Activated CD4-positive, alpha-beta T cell treated with anti-CD3 and anti-CD28 coated beads, Interleukin-2, Interleukin-4, amounts not matched to agents 100 ng/mL and 50 ng/mL, durations not matched to agents 16 hours and 8 hours (primary cell): Measurements from ENCODE around the gene F11R.
"Not testable (repeated sequence)": the region's sequence is repeated elsewhere in the genome, so short reads cannot be mapped to it uniquely, and the experiment has no call there.

ENCODE experiments used
- DNase-seq: peaks from one replicate; pipeline ENCODE4 v3.0.0-alpha.2; 2020; ENCODE audit warnings: low spot score

F11R gene

DNA sequence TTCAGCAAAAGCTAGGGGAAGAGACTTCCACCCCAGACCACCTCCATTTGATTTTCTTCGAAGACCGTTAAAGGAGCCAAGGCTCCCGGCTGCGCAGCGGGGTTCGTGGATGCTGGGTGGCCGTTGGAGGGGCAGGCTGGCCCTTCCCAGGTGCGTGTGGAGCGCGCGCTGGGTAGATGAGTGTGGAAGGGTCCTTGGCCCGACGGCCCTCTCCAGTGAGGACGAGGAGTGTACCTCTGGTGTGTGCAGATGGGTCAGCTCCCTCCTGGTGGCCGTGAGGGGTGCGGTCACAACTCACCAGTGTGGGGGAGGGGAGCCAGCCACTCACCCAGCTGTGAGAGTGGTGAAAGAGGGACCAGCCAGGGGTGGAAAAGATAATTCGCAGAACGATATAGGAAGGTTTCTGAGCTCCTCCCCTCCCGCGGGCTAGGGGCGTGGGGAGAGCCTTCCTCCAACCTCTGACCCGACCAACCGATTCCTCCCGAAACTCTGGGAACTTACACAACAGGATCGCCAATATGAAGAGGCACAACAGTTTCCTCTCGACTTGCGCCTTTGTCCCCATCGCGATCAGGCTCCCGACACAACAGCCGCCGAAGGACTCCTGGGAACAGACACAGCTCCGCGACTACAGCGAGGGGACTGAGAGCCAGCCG lies at the start of gene F11R:
TSS of gene F11R (minus strand) at position 644 of the 656 bp plus-strand sequence. CDS start at position 565, 79 bp downstream.
- no peak for DNase-seq

GRCh38 chr1:161069731-161070270 lies 48.8 kb upstream of the F11R start, which contains the start of gene ARHGAP30:
Gene ARHGAP30, minus strand, starts transcription at chr1:161069891. Its CDS starts 267 bp downstream, at chr1:161069624.
- DNase-seq, result peak; percentile 96

DNA sequence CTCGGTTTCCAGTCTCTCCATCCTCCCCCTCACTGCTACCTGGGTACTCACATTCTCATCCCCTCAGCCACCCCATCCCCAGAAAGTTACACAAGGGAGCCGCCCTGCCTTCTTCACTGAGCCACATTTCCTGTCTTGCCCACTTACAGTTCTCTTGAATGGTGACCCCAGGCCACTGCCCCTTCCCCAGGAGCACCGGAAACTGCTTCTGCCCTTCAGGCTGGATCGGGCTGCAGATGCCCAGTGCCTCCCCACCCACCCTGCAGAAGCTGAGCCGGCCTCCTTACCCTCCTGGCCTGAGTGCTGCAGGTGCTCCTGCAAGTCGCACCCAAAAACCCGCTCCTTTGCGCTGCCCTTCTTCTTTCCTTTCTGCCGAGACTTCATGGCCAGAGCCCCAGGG lies 48.3 kb upstream of the F11R start:
- DNase-seq, result no peak

DNA sequence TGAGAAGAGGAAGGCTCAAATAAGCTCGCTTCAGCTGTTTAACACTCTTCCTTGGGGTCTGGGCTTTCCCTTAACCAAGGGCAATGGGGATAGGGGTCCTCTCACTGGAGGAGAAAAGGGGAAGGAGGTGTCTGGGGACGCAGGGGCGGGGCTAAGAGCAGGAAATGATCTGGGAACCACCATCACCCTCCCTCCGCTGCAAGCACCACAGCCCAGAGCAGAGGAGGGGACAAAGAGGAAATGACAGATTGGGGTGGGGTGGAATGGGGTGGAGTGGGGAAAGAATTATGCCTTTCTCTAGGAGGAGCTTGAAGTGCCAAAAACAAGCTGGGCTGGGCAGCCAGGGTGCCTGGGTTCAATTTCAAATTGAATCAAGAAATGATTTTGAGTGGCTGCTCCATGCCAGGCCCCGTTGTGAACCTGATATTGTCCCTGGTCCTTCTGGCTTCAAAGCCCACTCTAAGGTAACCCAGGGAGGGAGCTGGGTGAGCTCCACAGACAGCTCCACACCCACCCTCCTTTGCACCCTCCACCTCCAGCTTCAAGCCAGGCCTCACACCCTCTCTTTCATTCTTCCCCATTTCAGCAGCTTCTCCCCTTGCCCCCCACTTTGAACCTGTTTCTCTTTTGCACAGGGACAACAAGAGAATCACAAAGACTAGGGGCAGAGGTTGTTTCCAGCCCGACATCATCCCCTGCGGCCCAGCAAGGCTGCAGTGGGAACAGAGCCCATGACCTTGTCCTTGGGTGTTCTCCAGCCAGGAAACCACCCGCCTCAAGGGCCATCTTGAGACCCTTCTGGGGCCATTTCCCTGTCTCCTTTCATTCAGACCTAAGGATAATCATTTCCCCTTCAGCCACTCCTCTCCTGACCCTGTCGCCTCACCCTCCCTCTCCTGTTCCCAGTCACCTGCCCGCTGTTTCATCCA lies 47.6 kb upstream of the F11R start:
- peak; percentile 88 for DNase-seq

DNA sequence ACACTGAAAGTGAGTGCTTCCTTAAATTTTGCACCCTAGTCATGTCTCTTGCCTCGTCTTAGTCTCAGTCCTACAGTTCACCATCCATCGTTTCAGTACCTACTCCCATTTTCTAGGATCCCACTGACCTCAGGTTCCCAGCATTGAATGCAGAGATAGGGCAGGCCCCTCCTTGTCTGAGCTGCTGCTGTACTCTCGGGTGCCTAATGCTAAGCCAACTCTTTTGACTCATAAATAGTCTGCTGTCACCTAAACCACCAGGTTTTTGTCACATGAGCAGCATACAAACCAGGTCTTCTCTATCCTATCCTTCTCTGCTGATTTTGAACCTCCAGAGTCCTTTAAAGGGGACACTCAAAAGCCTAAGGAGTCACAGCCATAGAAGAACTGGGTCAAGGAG lies 45.7 kb upstream of the F11R start:
- peak; percentile 45 for DNase-seq

DNA sequence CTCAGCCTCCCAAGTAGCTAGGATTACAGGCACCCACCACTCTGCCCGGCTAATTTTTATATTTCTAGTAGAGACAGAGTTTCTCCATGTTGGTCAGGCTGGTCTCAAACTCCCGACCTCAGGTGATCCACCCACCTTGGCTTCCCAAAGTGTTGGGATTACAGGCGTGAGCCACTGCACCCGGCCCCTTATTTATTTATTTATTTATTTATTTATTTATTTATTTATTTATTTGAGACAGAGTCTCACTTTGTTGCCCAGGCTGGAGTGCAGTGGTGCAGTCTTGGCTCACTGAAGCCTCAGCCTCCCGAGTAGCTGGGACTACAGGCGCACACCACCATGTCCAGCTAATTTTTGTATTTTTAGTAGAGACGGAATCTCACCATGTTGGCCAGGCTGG lies 44.7 kb upstream of the F11R start:
- DNase-seq, result not testable (repeated sequence)

DNA sequence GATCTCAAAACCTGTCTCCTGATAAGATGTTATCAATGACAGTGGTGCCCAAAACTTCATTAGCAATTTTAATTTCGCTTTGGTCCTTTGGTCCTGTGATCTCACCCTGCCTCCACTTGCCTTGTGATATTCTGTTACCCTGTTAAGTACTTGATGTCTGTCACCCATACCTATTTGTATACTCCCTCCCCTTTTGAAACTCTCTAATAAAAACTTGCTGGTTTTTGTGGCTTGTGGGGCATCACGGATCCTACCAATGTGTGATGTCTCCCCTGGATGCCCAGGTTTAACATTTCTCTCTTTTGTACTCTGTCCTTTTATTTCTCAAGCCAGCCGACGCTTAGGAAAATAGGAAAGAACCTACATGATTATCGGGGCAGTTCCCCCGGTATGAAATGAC lies 43.0 kb upstream of the F11R start:
- not testable (repeated sequence) for DNase-seq

DNA sequence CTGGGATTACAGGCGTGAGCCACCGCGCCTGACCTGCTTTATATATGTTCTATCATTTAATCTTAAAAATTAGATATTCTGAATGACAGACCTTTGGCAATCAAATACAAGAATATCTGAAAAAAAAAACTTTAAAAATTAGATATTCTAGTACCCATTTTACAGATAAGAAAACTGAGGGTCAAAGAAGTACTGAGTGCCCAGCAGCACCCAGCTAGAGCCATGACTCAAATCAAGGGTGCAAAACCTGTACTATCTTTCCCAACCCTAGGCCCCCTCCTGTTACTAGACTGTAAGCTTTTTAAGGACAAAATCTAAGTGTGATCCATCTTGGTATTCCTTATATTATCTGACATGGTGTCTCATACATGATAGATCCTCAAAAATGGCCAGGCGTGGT lies 40.5 kb upstream of the F11R start:
- DNase-seq, result no peak

DNA sequence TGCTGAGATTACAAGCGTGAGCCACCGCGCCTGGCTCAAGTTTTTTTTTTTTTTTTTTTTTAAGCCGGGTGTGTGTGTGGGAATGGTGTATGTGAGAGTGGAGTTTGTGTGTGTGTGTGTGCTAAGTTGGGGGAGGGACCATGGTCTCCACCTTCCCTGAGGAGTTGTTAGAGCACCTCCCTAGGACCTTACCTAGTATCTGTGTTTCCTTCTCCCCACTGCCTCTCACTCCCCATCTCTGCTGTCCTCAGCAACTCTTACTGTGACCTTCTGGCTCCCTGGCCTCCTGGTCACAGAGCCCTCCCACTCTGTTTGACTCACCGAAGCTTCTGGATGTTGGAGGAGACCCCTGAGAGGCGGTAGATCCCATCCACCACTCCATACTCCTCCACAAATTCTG lies 38.3 kb upstream of the F11R start:
- no peak for DNase-seq

DNA sequence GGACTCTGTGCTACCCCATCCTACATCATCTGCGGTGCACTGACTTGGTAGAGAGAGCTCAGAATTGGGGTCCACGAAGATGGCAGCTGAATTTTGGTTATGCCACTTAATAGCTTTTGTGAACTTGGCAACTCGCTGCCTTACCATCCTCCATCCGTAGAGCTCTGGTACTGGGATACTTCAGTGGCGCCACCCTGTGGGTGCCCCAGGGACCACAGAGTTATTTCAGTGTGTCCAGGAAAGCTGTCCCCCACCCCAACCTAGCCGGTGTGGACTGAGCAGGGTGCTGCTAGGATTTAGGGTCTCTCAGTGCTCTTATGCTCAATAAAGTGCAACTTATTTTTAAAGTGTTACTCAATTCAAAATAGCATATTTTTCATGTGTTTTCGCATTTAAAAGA lies 33.9 kb upstream of the F11R start:
- no peak for DNase-seq

- DNase-seq, result no peak
Measured at GRCh38 chr1:161054232-161054631, 33.3 kb upstream of the F11R start.

DNA sequence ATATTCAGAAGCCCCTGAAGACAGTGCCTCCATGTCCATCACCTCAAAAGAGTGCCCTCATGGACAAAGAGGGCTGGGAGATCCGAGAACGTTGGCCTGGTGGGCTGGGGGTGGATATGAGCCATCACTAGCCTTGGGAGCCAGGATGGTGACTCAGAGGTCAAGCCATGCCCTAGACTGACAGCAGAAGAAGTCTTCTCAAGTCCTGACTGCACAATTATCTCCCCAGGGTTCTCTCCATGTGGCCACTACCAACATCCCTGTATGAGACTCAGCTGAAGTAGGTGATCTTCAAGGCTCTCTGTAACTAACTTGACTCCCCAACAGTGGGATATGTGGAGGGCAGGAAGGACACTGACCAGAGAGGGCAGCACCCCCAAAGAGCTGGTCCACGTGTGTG lies 31.9 kb upstream of the F11R start:
- no peak for DNase-seq

DNA sequence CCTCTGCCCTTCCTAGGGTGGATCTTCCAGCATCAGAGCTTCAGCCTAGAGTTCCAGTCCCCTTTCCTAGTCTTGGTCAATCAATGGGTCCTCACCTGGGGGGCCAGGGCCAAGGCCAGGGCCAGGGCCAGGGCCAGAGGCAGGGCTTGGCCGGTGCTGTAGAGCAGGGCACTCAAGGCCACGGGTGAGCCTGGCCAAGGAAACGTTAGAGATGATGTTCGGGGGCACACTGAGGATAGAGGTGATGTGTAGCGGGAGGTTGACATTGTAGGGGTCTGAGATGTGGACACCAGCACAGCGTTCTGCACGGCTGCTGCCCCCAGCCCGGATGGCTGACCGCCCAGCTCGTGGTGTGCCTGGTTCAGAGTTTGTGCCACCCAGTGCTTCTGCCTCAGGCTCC lies 30.3 kb upstream of the F11R start:
- DNase-seq, result no peak

DNA sequence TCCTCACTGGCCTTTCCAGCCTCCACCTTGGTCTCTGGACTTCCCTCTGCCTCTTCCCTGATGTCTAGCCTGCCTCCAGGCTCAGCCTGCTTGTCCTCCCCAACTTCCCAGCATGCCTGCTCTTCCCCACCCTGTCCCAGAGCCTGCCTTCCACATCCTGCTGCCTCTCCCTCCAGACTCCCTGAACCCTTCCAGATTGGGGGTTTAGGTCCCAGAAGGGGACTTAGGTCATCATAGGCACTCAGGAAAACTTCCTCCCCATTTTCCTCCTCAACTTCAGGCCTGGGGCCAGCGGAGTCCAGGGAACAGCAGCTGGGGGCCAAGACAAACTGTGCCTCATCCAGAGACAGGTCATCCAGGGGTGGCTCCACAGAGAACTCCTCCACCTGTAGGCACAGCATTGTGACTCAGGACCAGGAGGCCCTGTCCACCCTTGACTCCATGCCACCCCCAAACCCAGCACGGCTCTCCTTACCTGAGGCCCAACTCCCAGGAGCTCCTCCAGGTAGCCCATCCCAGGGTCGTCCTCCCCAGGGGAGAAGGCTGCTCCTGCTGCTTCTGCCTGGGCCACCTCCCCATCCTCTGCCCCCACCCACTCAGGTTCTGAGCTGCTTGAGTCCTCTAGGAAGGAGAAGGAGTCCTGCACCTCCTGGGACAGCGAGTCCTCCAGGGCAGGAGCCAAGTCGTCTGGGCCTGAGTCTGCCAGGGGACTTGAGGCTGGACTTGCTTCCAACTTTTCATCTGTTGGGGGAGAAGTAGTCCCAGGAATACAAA lies 28.2 kb upstream of the F11R start:
- no peak for DNase-seq

DNA sequence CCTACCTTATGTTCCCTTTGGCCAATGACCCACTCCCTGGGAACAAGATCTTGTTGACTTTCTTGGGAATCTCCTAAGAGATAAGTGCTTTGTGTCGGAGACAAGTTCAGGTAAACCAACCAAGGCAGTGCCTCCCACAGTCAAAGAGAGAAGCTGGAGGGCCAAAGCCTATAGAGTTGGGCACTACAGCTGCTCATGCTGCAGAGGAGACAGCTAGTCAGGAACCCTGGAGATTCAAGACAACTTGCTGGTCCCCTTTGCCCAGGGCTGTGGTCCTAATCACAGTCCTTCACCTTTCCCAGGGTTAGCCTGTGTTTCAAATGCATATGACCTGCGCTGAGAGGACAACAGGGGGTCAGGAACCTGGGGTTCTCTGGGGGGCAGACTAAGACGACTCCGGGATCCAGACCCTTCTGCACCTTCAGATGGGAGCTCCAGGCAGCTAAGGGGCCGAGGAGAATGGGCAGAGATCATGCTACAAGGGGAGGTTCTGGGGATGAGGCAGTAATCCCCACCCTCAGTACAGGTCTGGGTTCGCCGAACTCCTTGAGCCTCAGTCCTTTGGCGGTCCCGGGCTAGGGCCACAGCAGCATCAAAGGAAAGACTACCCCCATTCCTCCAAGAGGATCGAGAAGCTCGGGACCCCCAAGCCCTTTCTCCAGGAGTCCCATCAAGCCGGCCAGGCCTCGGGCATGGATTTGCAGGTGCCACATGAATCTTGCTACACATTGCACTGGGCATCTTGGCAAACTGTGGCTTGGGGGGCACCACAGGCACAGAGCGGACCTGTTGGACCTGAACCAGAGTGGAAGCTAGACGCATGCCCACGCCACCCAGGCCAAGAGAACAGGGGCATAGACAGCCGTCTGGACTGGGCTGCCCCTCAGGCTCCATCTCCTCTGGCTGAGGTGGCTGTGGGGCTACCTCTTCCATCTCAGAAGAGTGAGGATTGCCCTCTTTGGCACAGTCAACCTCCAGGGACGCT lies 26.8 kb upstream of the F11R start:
- no peak for DNase-seq

DNA sequence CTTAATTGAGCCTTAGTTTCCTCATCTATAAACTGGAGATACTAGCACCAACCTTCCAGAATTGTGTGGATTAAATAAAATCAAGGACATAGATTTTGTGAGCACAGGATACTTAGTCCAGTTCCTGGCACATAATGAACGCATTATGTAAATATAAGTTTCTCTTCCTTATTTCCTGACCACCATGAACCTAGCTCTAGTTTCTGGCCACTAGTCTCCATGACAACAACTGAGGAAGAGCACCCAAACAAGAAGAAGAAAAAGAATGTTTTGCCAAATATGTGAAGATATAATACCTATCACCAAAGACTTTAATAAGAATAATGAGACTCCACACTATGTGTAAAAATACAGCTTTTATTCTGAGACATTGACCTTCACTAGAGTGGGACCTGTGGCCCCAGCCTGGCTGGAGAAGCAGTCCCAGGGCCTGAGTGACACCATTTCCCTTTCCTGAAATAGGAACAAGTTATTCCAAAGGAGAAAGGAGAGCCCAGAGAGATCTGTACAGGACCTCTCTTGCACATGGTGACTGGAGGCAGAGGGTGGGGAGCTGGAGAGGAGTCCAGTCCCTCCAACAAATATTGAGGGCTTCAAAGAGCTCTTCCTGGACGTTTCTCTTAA lies 25.8 kb upstream of the F11R start:
- no peak for DNase-seq

GRCh38 chr1:161045736-161046604 lies 25.0 kb upstream of the F11R start, which contains the start of gene USF1:
Gene USF1, minus strand, starts transcription at chr1:161045977. Its CDS starts 2,702 bp downstream, at chr1:161043275.
- DNase-seq, result peak; percentile 94

DNA sequence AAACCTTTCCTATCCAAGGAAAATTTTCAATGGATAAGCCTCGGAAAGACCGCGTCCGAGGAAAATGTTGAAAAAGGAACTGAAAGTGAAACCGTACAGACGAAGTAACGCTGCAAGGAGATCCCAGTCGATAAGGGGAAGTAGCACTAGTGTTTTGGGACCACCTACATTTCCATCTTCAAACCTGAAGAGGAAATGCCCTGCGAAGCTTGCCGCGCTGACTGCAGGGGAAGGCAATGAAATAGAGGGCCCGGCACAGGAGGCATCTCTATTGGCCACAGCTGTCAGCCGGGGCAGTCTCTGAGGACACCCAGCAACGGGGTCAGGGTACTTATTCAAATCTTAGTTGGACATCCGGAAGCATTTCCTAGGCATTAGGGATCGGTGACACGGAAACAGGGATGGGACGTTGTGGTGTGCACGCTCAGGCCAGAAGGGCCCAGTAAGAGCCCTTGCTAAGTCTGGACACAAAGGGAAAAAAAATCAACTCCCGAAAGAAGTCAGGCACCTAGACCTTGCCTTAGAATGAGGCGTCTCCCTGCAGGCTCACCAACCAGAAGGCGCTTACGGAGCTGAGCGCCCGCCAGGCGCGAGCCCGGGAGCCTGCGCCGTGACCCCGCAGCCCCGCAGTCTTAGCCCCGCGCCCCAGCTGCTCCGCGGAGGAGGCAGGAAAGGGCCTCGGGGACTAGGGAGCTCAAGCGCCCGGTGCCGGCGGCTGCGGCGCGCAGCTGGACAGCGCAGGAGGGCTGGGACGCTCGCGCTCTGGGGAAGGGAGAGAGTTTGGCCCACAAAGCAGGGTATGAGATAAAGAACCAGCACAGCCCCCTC lies 24.2 kb upstream of the F11R start:
- peak; percentile 70 for DNase-seq

GRCh38 chr1:161044535-161044907 lies 23.6 kb upstream of the F11R start:
- no peak for DNase-seq
